Sigmoid colon (tissue), 7 donors: Measurements from ENCODE around the gene PEAK1. TPM values are rescaled to one million over a fixed set of nuclear protein-coding genes. Genes with fewer than 3 reads are reported as not detected.

Experiments used
- DNase-seq: peaks from one replicate; pipeline ENCODE4 v3.0.0-alpha.2; 2019
- H3K27ac ChIP-seq, 4 donors: fragments of 200-600 bp; sonication (generic); one replicate each; pipeline ENCODE4 v1.5.1; 2016 to 2019; ENCODE audit warnings: mild to moderate bottlenecking in 1 of 4
- H3K27me3 ChIP-seq, 3 donors: fragments of 200-600 bp; sonication (generic); one replicate each; pipeline ENCODE4 v1.5.1; 2019; ENCODE audit warnings: mild to moderate bottlenecking in 1 of 3
- H3K36me3 ChIP-seq, 4 donors: fragments of 200-600 bp; sonication (generic); one replicate each; pipeline ENCODE4 v1.5.1; 2016 to 2019
- H3K4me1 ChIP-seq, 4 donors: fragments of 200-600 bp; sonication (generic); one replicate each; pipeline ENCODE4 v1.5.1; 2017 to 2019
- H3K4me3 ChIP-seq, 4 donors: fragments of 200-600 bp; sonication (generic); one replicate each; pipeline ENCODE4 v1.5.1; 2017 to 2019; ENCODE audit warnings: mild to moderate bottlenecking in 2 of 4, moderate library complexity in 1 of 4
- H3K9me3 ChIP-seq, 4 donors: fragments of 200-600 bp in 3 of 4; sonication (generic) in 3 of 4; one replicate each; pipeline versions ENCODE4 v1.5.1 to v1.6.1; 2013 to 2019
- EP300 ChIP-seq, 4 donors: sonication (generic); formaldehyde crosslinking; IDR thresholded peaks; one replicate each; pipeline ENCODE4 v1.6.1; 2017; ENCODE audit warnings: antibody characterized with exemption in 4 of 4
- POLR2A ChIP-seq, 2 donors: fragments of 450-650 bp; IDR thresholded peaks; one replicate each; pipeline ENCODE4 v1.6.1; 2016; ENCODE audit warnings: antibody characterized with exemption in 2 of 2, mild to moderate bottlenecking in 2 of 2, moderate library complexity in 2 of 2
- POLR2AphosphoS5 ChIP-seq, 4 donors: sonication (generic); formaldehyde crosslinking; IDR thresholded peaks; one replicate each; pipeline ENCODE4 v1.6.1; 2017; ENCODE audit warnings: antibody characterized with exemption in 4 of 4
- WGBS, 2 donors: extraction: QIAGEN DNeasy Blood & Tissue Kit; methylation state at CpG; one replicate each; pipeline ENCODE4 v1.1.7; 2013; 5-methylcytosine and 5-hydroxymethylcytosine counted together
- intact Hi-C: fragments of 100-400 bp; cut with DNase I; formaldehyde crosslinking; loops from one replicate; pipeline ENCODE4 v1.15.1; 2023
- polyA plus RNA-seq, 3 donors: library from polyadenylated mRNA; stranded (reverse); fragments of 200-250 nt; gene quantifications; one replicate each; pipeline ENCODE4 v1.2.3, GENCODE V29; 2013
- total RNA-seq, 4 donors: library from RNA; depleted of rRNA; stranded (reverse); fragments of >200 nt; gene quantifications; one replicate each; pipeline ENCODE4 v1.1.0, GENCODE V29; 2016
- TF ChIP-seq, protein P1 (sequence below), 4 experiments: fragments of 450-650 bp in 3 of 4; fragments of 200-600 bp in 1 of 4; IDR thresholded peaks; one replicate each; pipeline ENCODE4 v1.5.1; 2016 to 2019; ENCODE audit warnings: antibody characterized with exemption in 4 of 4, mild to moderate bottlenecking in 3 of 4, moderate library complexity in 2 of 4
- donor health status: healthy with polysubstance abuse.
- donor health status: Bipolar disorder and iron deficiency.
- donor health status: healthy.

The PEAK1 gene
- total and polyA plus RNA-seq, 7 donors = 3.5 to 59.8 (median 29.3) TPM

DNA sequence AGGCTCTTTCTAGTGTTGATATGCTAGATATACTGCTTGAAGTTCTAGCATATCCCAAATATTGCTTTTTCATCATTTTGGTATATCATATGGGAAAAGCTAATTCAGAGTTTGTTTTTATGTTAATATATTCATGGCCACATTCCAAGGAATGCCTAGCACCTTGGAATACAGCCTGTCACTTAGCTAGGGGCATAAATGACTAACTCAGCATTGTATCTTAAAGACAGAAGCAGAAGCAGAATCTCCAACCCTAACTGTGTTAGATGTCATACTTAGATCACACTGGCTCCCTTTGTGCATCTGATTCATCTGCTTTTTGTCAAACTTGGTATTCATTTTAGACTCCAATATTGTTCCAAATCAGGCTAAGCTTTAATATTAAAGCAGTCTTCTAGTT is 218.2 kb downstream of the PEAK1 start:
- no peak overlapping the region for H3K27ac ChIP-seq
- TF ChIP-seq, protein P1, sequence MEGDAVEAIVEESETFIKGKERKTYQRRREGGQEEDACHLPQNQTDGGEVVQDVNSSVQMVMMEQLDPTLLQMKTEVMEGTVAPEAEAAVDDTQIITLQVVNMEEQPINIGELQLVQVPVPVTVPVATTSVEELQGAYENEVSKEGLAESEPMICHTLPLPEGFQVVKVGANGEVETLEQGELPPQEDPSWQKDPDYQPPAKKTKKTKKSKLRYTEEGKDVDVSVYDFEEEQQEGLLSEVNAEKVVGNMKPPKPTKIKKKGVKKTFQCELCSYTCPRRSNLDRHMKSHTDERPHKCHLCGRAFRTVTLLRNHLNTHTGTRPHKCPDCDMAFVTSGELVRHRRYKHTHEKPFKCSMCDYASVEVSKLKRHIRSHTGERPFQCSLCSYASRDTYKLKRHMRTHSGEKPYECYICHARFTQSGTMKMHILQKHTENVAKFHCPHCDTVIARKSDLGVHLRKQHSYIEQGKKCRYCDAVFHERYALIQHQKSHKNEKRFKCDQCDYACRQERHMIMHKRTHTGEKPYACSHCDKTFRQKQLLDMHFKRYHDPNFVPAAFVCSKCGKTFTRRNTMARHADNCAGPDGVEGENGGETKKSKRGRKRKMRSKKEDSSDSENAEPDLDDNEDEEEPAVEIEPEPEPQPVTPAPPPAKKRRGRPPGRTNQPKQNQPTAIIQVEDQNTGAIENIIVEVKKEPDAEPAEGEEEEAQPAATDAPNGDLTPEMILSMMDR (IDR thresholded peaks at IDR 0.05) = no peak
- TF ChIP-seq EP300 (IDR thresholded peaks at IDR 0.05) (no peak), POLR2A (IDR thresholded peaks at IDR 0.05) (no peak), POLR2AphosphoS5 (IDR thresholded peaks at IDR 0.05) (no peak)
- intact Hi-C loops = no loop called here

DNA sequence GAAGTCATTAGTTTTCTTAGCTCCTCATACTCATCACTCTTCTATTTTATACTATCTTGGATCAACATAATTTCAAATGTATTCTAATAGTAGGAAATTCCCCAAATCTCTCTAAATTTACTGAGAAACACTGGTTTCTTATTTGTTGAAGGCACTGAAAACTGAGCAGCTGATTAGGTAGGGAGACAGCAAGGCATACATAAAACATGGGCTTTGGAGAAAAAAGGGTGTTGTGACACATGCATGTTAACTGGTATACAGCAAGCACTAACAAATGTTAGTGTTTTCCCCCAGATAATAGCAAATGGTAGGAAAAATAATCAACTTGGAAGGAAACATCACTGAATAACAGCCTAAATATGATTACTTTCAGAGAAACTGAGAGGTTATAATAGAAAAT is 223.5 kb downstream of the PEAK1 start:
- DNase-seq = no peak
- Histone ChIP-seq H3K27me3 (no peaks in the 10 kb centered on the region), H3K36me3 (peaks cover 0 to 13% (median 7%) of the 10 kb centered on the region in 4 donors), H3K4me3 (no peak overlapping the region), H3K27ac (no peak overlapping the region), H3K4me1 (peaks cover 0 to 3% (median 0%) of the 10 kb centered on the region in 4 donors), H3K9me3 (peaks cover 0 to 5% (median 1%) of the 10 kb centered on the region in 4 donors)
- intact Hi-C loops = no loop called here
- TF ChIP-seq, protein P1 (IDR thresholded peaks at IDR 0.05) = no peak
- no peak for TF ChIP-seq EP300 (IDR thresholded peaks at IDR 0.05)
- no peak for TF ChIP-seq POLR2AphosphoS5 (IDR thresholded peaks at IDR 0.05)
- TF ChIP-seq POLR2A (IDR thresholded peaks at IDR 0.05) = no peak

More for the DNA sequence above, 218.2 kb downstream of the PEAK1 start:
- Histone ChIP-seq H3K9me3 (peaks cover 0 to 5% (median 1%) of the 10 kb centered on the region in 4 donors), H3K36me3 (peaks cover 0 to 13% (median 7%) of the 10 kb centered on the region in 4 donors), H3K4me1 (no peaks in the 10 kb centered on the region), H3K27me3 (no peaks in the 10 kb centered on the region), H3K4me3 (no peak overlapping the region)
- no peak for DNase-seq

DNA sequence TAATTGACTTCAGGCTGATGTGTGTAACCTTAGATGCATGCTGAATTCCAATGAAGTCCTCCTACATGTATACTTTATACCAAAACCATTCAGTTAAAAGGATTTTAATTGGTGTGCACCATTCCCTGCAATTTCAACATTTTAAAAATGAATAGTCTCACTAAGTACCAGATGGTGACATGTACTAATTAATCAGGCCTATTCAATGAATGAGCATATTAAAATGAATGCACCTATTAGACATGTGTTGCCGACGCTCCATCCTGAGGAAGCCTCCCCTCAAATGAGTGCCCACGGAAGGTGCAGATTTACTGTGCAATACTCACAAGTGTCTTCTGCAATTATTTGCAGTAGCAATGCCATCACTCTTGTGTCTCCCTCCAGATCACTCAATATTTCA is 224.3 kb downstream of the PEAK1 start:
- no peak for DNase-seq
- Histone ChIP-seq H3K4me1 (peaks cover 0 to 7% (median 2%) of the 10 kb centered on the region in 4 donors), H3K36me3 (peaks cover 0 to 13% (median 7%) of the 10 kb centered on the region in 4 donors), H3K9me3 (peaks cover 0 to 5% (median 1%) of the 10 kb centered on the region in 4 donors), H3K27ac (no peak overlapping the region), H3K27me3 (no peaks in the 10 kb centered on the region), H3K4me3 (no peak overlapping the region)
- WGBS, 2 donors = 96 to 98% methylated on average over 3 of the region's 3 CpGs
- intact Hi-C loops = no loop called here
- no peak for TF ChIP-seq POLR2A (IDR thresholded peaks at IDR 0.05)
- no peak for TF ChIP-seq POLR2AphosphoS5 (IDR thresholded peaks at IDR 0.05)
- TF ChIP-seq, protein P1 (IDR thresholded peaks at IDR 0.05) = no peak
- TF ChIP-seq EP300 (IDR thresholded peaks at IDR 0.05) = no peak

DNA sequence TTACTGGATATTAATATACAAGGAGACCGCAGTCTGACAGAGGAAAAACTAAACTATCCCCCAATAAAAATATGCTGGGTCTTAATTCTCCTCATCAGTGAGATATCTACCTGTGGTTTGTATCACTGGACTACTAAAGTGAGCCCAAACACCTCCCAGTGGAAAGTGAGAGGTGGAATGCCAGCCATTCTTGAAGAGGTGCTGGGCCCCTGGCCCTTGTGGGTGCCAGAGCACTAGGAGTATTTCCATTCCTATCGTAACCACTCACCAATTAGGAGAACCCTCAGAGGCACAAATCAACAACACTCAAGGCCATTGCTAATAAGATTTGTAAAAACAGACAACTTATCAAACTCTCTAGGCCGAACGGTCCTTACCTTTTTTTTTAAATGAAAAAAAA is 227.5 kb downstream of the PEAK1 start:
- Histone ChIP-seq H3K27ac (no peak overlapping the region), H3K9me3 (no peaks in the 10 kb centered on the region), H3K4me1 (peaks cover 0 to 8% (median 5%) of the 10 kb centered on the region in 4 donors), H3K27me3 (no peaks in the 10 kb centered on the region), H3K4me3 (no peak overlapping the region), H3K36me3 (no peaks in the 10 kb centered on the region)
- intact Hi-C loops = no loop called here
- WGBS, 2 donors = 95 to 96% methylated on average over 4 of the region's 4 CpGs
- DNase-seq = no peak
- TF ChIP-seq, protein P1 (IDR thresholded peaks at IDR 0.05) = no peak
- no peak for TF ChIP-seq POLR2A (IDR thresholded peaks at IDR 0.05)
- no peak for TF ChIP-seq POLR2AphosphoS5 (IDR thresholded peaks at IDR 0.05)
- TF ChIP-seq EP300 (IDR thresholded peaks at IDR 0.05) = no peak

DNA sequence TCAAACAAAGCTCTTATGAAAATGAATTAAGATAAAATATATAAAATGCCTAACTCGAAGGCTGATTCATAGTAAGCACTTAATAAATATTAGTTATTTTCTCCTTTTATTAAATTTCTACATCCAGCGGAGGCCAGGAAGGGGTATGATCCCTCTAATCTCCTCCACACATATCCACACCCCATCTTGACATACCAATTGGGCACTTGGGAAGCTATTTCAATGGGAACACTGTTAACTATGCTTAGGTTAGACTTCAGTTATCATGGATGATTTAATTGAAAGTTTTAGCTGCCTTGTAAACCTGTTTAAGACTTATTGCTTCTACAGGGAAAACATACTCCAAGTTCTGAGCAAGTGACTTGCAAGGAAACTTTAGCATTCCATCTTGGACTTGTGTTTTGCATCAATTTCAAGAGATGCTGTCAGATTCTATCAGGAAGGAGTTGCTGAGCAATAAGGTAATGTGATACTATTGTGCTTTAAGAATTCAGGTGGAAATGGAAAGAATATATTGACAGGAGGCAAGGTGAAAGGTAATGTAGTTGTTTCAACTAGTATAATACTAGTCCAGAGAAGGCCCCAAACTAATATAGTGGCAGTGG is 228.6 kb downstream of the PEAK1 start:
- Histone ChIP-seq H3K27ac (no peak overlapping the region), H3K36me3 (no peaks in the 10 kb centered on the region), H3K4me3 (no peak overlapping the region), H3K27me3 (no peaks in the 10 kb centered on the region), H3K9me3 (no peaks in the 10 kb centered on the region), H3K4me1 (peaks cover 0 to 16% (median 16%) of the 10 kb centered on the region in 4 donors)
- intact Hi-C loops = no loop called here
- WGBS, 2 donors = 92 to 94% methylated on average over 2 of the region's 2 CpGs
- DNase-seq = no peak
- TF ChIP-seq, protein P1 (IDR thresholded peaks at IDR 0.05) = no peak
- TF ChIP-seq EP300 (IDR thresholded peaks at IDR 0.05) = no peak
- no peak for TF ChIP-seq POLR2AphosphoS5 (IDR thresholded peaks at IDR 0.05)
- no peak for TF ChIP-seq POLR2A (IDR thresholded peaks at IDR 0.05)
